Stimulated activated naive CD8-positive, alpha-beta T cell treated with anti-CD3 and anti-CD28 coated beads, Interleukin-15, Interleukin-2, amounts not matched to agents 100 ng/mL and 50 ng/mL, for 24 hours (primary cell): ENCODE data around the gene DMXL1.
A peak's percentile ranks its signal among the peaks of the same experiment; 100 is the strongest.
"Not testable (repeated sequence)": the region's sequence is repeated elsewhere in the genome, so short reads cannot be mapped to it uniquely, and the experiment has no call there.

Experiments
- H3K27ac Mint-ChIP-seq: one replicate; pipeline ENCODE4 v1.8.0; 2021; ENCODE audit warnings: mild to moderate bottlenecking, mixed read lengths
- H3K27me3 Mint-ChIP-seq: one replicate; pipeline ENCODE4 v1.8.0; 2021; ENCODE audit warnings: mixed read lengths
- H3K36me3 Mint-ChIP-seq: one replicate; pipeline ENCODE4 v1.8.0; 2021; ENCODE audit warnings: low read depth, mixed read lengths
- H3K4me1 Mint-ChIP-seq: one replicate; pipeline ENCODE4 v1.8.0; 2021; ENCODE audit warnings: low read depth, mixed read lengths
- H3K4me3 Mint-ChIP-seq: one replicate; pipeline ENCODE4 v1.8.0; 2021; ENCODE audit warnings: mild to moderate bottlenecking, mixed read lengths
- H3K9me3 Mint-ChIP-seq: one replicate; pipeline ENCODE4 v1.8.0; 2021; ENCODE audit warnings: mixed read lengths

DMXL1 gene

DNA sequence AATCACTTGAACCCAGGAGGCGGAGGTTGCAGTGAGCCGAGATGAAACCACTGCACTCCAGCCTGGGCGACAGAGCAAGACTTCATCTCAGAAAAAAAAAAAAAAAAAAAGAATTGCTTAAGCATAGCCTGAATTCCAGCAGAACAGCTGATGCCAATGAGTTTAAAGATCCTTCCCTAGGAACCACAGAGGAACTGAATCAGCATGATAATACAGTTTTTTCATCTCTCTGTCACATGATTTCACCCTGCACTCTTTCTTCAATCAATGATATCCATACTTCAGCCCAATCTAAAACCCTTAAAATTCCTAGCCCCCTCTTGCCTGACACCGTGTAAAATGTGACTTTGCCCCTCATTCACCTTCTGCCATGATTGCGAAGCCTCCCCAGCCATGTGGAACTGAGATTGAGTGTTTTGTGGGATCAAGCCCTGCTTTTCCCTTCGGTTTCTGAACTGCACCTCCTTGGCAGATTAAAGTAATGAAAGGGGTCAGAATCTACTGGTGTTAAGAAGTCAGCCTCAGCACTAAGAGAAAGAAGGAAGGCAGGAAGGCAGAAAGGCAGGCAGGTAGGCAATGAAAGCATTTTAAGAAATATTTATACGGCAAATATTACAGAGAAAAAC, 20.9 kb upstream of the DMXL1 start:
- H3K9me3 Mint-ChIP-seq: no peaks in the 10 kb centered on the region

DNA sequence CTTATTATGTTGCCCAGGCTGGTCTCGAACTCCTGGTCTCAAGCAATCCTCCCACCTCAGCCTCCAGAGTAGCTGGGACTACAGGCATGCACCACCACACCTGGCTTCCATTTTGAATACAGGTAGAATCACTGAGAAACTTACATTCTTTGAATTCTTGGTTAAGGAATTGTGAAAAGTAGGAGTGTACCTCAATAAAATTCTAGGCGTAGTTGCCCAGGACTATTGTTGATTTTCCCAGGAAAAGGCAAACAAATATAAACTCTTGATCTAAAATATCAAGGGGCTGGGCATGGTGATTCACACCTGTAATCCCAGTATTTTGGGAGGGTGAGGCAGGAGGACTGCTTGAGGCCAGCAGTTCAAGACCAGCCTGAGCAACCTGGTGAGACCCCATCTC, 16.8 kb upstream of the DMXL1 start:
- Mint-ChIP-seq H3K9me3 (no peaks in the 10 kb centered on the region), H3K36me3 (no peaks in the 10 kb centered on the region), H3K4me3 (no peak overlapping the region), H3K27me3 (no peaks in the 10 kb centered on the region), H3K27ac (no peak overlapping the region), H3K4me1 (no peaks in the 10 kb centered on the region)

More for the DNA sequence above, 20.9 kb upstream of the DMXL1 start:
- Mint-ChIP-seq H3K27ac (no peak overlapping the region), H3K4me1 (no peaks in the 10 kb centered on the region), H3K36me3 (no peaks in the 10 kb centered on the region), H3K27me3 (no peaks in the 10 kb centered on the region), H3K4me3 (no peak overlapping the region)

DNA sequence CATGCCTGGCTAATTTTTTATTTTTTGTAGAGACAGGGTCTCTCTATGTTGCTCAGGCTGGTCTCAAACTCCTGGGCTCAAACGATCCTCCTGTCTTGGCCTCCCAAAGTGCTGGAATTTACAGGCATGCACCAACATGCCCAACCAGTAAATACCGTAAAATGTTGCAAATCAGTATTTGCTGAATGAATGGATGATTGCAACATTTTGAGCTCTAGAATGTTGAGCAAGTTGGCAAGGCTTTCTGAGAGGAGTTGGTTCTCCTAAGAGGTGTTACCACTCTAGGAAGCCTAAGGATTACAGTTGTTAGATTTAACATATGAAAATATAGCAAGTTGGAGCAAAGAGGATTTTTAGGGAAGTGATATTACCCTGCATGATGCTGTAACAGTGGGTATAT, 15.6 kb upstream of the DMXL1 start:
- Mint-ChIP-seq H3K27me3 (no peaks in the 10 kb centered on the region), H3K9me3 (no peaks in the 10 kb centered on the region), H3K4me1 (no peaks in the 10 kb centered on the region), H3K27ac (no peak overlapping the region), H3K36me3 (no peaks in the 10 kb centered on the region), H3K4me3 (no peak overlapping the region)

DNA sequence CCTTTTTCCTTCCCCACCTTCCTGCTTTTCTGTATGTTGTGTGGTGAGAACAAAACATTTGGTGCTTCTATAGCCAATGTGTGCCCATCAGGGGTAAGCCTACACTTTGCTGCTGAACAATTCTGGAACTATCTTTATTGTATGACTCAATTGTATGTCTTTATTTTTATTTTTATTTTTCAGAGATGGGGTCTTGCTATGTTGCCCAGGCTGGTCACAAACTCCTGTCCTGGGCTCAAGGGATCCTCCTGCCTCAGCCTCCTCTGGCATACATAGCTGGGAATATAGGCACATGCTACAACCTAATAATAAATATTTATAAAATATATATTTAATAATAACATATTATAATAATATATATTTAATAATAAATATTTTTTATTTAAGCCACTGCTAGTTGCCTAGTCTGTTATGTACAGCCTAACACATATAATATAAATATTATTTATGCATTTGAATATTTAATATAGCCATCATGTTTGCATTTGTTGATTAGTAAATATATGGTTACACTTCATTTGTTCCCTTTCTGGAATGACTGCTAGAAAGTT, 11.8 kb upstream of the DMXL1 start:
- H3K27ac Mint-ChIP-seq: no peak overlapping the region
- peaks cover 9% of the 10 kb centered on the region for H3K4me1 Mint-ChIP-seq
- no peaks in the 10 kb centered on the region for H3K27me3 Mint-ChIP-seq

DNA sequence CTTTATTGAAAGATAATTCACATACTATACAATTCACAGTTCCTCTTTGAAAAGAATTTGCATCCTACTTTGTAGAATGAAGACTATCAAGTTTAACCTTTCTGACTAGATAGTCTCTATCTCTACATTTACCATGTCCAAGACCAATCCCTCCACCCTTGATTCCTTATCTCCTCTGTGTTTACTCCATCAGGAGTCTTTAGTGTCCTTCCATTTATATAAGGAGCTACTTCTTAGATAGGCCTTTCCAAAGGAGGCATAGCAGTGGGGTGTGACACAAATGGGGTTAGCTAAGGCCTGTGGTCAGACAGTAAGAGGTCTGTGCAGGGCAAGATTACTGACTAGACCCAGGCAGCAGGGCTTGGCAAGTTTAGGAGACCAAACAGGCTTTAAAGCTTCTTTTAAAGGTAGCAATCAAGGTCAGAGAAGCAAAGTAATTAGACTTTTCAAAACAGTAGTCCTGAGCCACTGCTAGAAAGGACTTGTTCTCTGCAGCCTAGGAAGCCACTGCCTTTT, 11.1 kb upstream of the DMXL1 start:
- Mint-ChIP-seq H3K36me3 (no peaks in the 10 kb centered on the region), H3K4me1 (peaks cover 14% of the 10 kb centered on the region), H3K9me3 (no peaks in the 10 kb centered on the region), H3K4me3 (no peak overlapping the region), H3K27ac (no peak overlapping the region), H3K27me3 (no peaks in the 10 kb centered on the region)

More for the DNA sequence above, 11.8 kb upstream of the DMXL1 start:
- Mint-ChIP-seq H3K4me3 (no peak overlapping the region), H3K9me3 (no peaks in the 10 kb centered on the region), H3K36me3 (no peaks in the 10 kb centered on the region)

DNA sequence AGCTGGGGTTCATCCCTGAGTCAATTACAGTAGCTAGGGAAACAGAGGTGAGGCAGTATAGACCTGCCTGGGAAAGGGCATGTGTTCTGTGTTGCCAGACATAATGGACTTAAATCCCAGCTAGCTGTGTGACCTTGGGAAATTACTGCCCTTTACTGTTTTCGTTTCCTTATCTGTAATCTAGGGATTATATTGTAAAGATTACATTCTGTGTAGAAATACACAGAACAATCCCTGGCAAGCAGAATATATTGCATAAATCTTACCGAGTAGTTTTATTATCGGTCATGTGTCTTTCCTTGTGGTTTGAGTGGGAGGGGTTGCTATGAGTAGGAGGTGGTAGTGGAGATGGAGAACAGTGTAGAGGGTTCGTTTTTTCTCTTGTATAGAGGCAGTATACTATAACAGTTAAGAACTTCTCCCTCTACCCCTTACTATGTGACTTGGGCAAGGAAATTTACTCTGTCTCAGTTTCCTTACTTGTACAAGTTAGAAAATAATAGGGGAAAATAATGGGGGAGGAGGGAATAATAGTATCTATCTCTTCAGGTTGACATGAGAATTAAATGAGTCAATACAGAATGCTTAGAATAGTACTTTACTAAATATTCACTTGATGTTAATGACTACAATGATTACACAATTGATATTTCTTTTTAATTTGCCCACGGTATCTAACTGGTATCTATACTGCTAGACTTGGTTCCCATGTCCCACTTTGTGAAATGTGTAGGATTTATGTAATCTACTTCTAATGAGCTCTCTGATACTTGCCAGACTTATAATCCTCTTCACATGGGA, 7.1 kb upstream of the DMXL1 start:
- Mint-ChIP-seq H3K4me3 (peak overlapping the region; percentile 6), H3K9me3 (no peaks in the 10 kb centered on the region)

DNA sequence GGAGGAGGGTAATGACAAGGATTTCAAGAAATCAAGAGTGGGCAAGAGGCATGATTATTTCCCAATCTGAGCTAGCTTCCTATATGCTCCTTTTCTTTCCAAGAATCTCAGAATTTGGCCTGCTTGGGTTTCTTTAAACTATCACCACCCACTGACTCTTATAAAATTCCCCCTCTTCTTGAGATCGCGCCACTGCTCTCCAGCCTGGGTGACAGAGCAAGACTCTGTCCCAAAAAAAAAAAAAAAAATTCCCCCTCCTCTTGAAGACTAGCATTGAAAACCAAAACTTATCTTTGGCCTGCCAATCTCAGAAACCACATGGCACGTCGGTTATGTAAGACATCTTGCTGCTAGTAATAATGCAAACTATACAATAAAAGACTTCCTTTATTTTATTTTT, 3.4 kb upstream of the DMXL1 start:
- Mint-ChIP-seq H3K27me3 (no peaks in the 10 kb centered on the region), H3K27ac (no peak overlapping the region), H3K4me1 (peaks cover 26% of the 10 kb centered on the region), H3K9me3 (no peaks in the 10 kb centered on the region), H3K4me3 (no peak overlapping the region), H3K36me3 (no peaks in the 10 kb centered on the region)

More for the DNA sequence above, 7.1 kb upstream of the DMXL1 start:
- peaks cover 14% of the 10 kb centered on the region for H3K4me1 Mint-ChIP-seq
- no peaks in the 10 kb centered on the region for H3K36me3 Mint-ChIP-seq
- H3K27me3 Mint-ChIP-seq: no peaks in the 10 kb centered on the region
- peak overlapping the region; percentile 43 for H3K27ac Mint-ChIP-seq

DNA sequence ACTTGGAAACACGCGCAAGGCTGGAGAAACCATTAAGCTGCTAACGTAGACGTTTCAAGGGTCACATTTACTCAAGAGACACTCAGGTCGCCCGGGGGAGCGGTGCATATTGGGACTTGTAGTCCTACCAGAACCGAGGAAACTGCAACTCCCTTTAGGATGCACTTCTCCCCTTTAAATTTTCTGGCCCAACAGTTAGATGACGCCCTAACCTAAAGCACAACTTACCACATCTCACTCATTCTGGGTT, 384 bp upstream of the DMXL1 start:
- peak overlapping the region; percentile 95 for H3K27ac Mint-ChIP-seq

DNA sequence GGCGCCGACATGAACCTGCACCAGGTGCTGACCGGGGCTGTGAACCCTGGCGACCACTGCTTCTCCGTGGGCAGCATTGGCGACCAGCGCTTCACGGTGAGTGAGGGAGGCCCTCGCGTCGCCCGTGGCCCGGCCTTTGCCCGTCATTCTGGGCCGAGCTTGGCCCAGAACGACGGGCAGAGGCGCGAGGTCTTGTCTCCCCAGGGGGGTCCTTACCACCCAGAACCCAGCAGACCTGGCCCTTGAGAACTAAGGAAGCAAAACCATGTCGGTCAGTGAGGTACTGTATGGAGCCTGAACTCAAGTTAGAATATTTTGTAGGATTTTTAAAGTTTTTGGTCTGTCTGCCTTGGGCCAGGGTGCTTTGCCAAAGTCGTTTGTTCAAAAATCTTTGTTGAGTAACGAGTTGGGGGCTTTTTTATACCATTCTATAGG, 691 bp downstream of the DMXL1 start:
- H3K36me3 Mint-ChIP-seq: peaks cover 6% of the 10 kb centered on the region
- H3K4me1 Mint-ChIP-seq: peaks cover 51% of the 10 kb centered on the region
- H3K9me3 Mint-ChIP-seq: no peaks in the 10 kb centered on the region
- peak overlapping the region; percentile 79 for H3K27ac Mint-ChIP-seq
- no peaks in the 10 kb centered on the region for H3K27me3 Mint-ChIP-seq
- peak overlapping the region; percentile 88 for H3K4me3 Mint-ChIP-seq

More for the DNA sequence above, 384 bp upstream of the DMXL1 start:
- H3K9me3 Mint-ChIP-seq: no peaks in the 10 kb centered on the region
- H3K36me3 Mint-ChIP-seq: peaks cover 6% of the 10 kb centered on the region
- H3K4me1 Mint-ChIP-seq: peaks cover 40% of the 10 kb centered on the region
- no peaks in the 10 kb centered on the region for H3K27me3 Mint-ChIP-seq
- peak overlapping the region; percentile 88 for H3K4me3 Mint-ChIP-seq

DNA sequence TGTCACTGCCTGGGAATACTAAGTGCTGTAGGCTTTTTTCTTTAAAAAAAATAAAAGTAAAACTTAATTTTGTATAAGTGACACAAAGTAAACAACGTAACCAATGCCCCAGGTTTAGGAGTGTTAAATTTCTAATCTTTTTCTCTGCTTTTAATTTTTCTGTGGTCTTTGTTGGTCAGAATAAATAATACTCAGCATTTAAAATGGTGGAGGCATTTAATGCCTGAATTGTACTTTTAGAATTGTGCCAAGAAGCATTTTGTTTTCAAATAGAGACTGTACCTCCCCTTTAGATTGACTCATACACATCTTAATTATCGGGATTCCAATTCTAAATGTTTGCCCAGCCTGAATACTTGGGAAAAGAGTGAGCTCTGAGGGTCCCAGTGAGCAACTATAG, 1.6 kb downstream of the DMXL1 start:
- Mint-ChIP-seq H3K4me1 (peaks cover 58% of the 10 kb centered on the region), H3K27ac (peak overlapping the region; percentile 9), H3K27me3 (no peaks in the 10 kb centered on the region)

DNA sequence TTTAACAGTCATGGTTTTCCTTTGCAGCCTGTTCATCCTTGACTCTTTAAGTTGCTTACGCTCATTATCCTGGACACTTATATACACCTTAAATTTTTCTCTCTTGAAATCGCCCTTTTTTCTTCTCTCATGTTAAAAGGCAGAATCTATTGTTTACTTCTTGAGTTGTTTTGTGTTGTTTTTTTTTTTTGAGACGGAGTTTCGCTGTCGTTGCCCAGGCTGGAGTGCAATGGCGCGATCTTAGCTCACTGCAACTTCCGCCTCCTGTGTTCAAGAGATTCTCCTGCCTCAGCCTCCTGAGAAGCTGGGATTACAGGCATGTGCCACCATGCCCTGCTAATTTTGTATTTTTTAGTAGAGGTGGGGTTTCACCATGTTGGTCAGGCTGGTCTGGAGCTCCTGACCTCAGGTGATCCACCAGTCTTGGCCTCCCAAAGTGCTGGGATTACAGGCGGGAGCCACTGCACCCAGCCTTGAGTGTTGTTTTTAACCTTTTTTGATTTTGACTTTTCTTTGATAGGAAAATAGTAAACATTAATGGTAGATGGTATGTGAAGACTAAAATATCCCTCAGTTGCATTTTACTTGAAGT, 3.0 kb downstream of the DMXL1 start:
- H3K27me3 Mint-ChIP-seq, H3K36me3 Mint-ChIP-seq, H3K9me3 Mint-ChIP-seq: not testable (repeated sequence)
- Mint-ChIP-seq H3K4me3 (peak overlapping the region; percentile 68), H3K4me1 (peaks cover 71% of the 10 kb centered on the region), H3K27ac (peak overlapping the region; percentile 78)

More for the DNA sequence above, 1.6 kb downstream of the DMXL1 start:
- Mint-ChIP-seq H3K4me3 (peak overlapping the region; percentile 73), H3K9me3 (no peaks in the 10 kb centered on the region), H3K36me3 (peaks cover 6% of the 10 kb centered on the region)

DNA sequence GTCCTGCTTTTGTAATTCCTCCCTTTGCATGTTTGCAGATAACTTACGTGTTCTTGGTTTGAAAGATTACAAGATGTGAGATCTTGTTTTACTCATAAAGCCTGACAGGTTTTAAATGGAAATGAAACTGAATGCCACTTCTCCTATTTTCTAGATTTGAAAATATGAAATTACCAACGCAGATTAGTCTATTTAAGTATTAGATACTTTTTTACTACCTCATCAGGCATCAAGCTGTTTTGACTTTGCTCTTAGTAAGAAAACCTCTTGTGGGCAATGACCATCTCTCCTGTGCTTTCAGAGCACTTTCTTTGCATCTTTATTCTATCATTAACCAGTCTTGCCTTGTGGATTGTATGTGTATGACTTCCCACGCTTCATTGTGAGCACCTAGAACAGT, 3.5 kb downstream of the DMXL1 start:
- H3K9me3 Mint-ChIP-seq: no peaks in the 10 kb centered on the region
- peaks cover 6% of the 10 kb centered on the region for H3K36me3 Mint-ChIP-seq
- no peaks in the 10 kb centered on the region for H3K27me3 Mint-ChIP-seq
- H3K4me3 Mint-ChIP-seq: peak overlapping the region; percentile 68
- peak overlapping the region; percentile 78 for H3K27ac Mint-ChIP-seq
- H3K4me1 Mint-ChIP-seq: peaks cover 76% of the 10 kb centered on the region

DNA sequence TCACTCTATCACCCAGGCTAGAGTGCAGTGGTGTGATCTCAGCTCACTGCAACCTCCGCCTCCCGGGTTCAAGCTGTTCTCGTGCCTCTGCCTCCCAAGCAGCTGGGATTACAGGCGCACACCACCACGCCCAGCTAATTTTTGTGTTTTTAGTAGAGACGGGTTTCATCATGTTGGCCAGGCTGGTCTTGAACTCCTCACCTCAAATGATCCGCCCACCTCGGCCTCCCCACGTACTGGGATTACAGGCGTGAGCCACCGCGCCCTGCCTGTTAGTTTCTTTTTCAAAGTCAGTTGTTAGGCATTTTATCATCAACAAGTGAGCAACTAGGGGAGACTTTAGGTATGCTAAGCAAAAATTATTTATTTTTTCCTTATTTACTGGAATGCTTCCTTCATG, 4.4 kb downstream of the DMXL1 start:
- H3K4me1 Mint-ChIP-seq: peaks cover 81% of the 10 kb centered on the region
- not testable (repeated sequence) for H3K36me3 Mint-ChIP-seq, H3K27ac Mint-ChIP-seq, H3K27me3 Mint-ChIP-seq, H3K4me3 Mint-ChIP-seq, H3K9me3 Mint-ChIP-seq

DNA sequence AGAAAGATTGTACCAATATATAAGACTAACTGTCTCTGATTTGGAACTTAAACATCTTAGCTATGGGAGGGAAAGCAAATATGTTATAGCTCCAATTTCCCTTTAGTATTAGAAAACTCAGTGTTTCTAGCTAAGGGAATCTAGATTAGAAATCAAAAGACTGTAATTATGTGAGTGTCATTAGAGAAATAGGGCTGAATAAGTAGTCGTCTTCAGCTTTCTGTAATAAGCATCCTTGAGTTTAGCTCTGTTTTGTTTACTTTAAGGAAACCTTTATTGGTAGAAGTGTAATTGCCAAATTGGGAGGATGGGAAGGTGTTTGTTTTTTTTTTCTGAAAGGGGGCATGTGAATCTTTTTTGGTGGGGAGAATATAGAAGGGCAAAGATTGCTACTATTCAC, 5.2 kb downstream of the DMXL1 start:
- peaks cover 86% of the 10 kb centered on the region for H3K4me1 Mint-ChIP-seq
- peak overlapping the region; percentile 25 for H3K4me3 Mint-ChIP-seq
- no peaks in the 10 kb centered on the region for H3K27me3 Mint-ChIP-seq
- peak overlapping the region; percentile 38 for H3K27ac Mint-ChIP-seq
- no peaks in the 10 kb centered on the region for H3K9me3 Mint-ChIP-seq
- H3K36me3 Mint-ChIP-seq: peaks cover 6% of the 10 kb centered on the region

DNA sequence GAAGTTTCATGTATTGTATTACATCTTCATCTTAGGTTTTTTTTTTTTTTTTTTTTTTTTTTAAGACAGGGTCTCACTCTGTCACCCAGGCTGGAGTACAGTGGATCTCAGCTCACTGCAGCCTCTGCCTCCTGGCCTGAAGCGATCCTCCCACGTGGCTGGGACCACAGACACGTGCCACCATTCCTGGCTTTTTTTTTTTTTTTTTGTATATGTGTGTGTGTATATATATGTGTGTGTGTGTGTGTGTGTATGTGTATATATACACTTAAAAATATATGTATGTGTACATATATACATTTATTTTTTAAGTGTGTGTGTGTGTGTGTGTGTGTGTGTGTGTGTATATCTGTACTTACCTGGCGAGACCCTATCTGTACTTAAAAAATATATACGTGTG, 6.6 kb downstream of the DMXL1 start:
- Mint-ChIP-seq H3K4me1 (peaks cover 84% of the 10 kb centered on the region), H3K36me3 (peaks cover 10% of the 10 kb centered on the region), H3K4me3 (no peak overlapping the region), H3K27ac (no peak overlapping the region), H3K9me3 (no peaks in the 10 kb centered on the region), H3K27me3 (no peaks in the 10 kb centered on the region)
